Measurements from ENCODE around the gene SELENOP. TPM values are rescaled to one million over a fixed set of nuclear protein-coding genes. Genes with fewer than 3 reads are reported as not detected.

Gene SELENOP
- total and polyA plus RNA-seq, 9 donors, result 99.1 to 268 (median 122) TPM

Other genes starting within 250 kb of the SELENOP start
- gene CCDC152, start 55.1 kb downstream of the SELENOP start, total RNA-seq, result 1.3 TPM
- 1 to 10 TPM; 3.1 to 5.7 (median 4.7) TPM for gene CCDC152, start 55.1 kb downstream of the SELENOP start, polyA plus RNA-seq (ENCODE audit: insufficient read depth in 1 of 8, insufficient read length in 8 of 8, low replicate concordance in 1 of 8)
- 1.2 TPM for gene ANXA2R, start 228.4 kb upstream of the SELENOP start, total RNA-seq
- 1 to 10 TPM in 6 of 8 donors, under 1 TPM in 2; 0.69 to 1.6 (median 1.2) TPM for gene ANXA2R, start 228.4 kb upstream of the SELENOP start, polyA plus RNA-seq (ENCODE audit: insufficient read depth in 1 of 8, insufficient read length in 8 of 8, low replicate concordance in 1 of 8)